ENCODE measurements around the gene CD48.

The CD48 gene

DNA sequence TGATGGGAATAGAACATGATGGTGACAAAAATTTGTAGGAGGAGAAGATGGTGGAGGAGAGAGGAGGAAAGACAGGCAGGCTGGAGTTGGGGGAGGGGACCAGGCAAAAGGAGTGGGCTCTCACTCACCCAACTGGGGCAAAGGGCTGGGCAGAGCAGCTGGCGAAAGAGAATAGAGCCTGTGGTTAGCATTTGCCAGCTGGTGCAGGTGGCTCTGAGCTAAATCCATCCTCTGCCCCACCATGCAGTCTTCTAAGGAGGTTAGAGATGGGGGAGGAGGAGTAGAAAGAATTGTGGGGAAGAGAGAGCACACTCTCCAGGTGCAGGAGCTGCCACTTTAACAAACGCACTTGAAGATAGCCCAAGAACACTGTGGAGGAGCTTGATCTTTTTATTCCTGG, 37.2 kb downstream of the CD48 start:
- no peaks in the 10 kb centered on the region; the same call in 1 of the 2 replicates for H3K36me3 ChIP-seq (ENCODE audit: insufficient read depth, low read length)
- H3K9ac ChIP-seq (ENCODE audit: low read depth, low read length, poor library complexity, severe bottlenecking) = no peak overlapping the region
- TF ChIP-seq EZH2phosphoT487 (IDR thresholded peaks at IDR 0.05; ENCODE audit: borderline replicate concordance) = no peak
- TF ChIP-seq, protein P1, sequence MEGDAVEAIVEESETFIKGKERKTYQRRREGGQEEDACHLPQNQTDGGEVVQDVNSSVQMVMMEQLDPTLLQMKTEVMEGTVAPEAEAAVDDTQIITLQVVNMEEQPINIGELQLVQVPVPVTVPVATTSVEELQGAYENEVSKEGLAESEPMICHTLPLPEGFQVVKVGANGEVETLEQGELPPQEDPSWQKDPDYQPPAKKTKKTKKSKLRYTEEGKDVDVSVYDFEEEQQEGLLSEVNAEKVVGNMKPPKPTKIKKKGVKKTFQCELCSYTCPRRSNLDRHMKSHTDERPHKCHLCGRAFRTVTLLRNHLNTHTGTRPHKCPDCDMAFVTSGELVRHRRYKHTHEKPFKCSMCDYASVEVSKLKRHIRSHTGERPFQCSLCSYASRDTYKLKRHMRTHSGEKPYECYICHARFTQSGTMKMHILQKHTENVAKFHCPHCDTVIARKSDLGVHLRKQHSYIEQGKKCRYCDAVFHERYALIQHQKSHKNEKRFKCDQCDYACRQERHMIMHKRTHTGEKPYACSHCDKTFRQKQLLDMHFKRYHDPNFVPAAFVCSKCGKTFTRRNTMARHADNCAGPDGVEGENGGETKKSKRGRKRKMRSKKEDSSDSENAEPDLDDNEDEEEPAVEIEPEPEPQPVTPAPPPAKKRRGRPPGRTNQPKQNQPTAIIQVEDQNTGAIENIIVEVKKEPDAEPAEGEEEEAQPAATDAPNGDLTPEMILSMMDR (conservative IDR thresholded peaks at IDR 0.05; ENCODE audit: low read length) = no peak
- no peak overlapping the region for H2AFZ ChIP-seq (ENCODE audit: low read length)
- no peaks in the 10 kb centered on the region for H3F3A ChIP-seq (ENCODE audit: low read depth)
- no peaks in the 10 kb centered on the region for H3K27me3 ChIP-seq (ENCODE audit: insufficient read depth, low read length, poor library complexity, severe bottlenecking)
- H4K20me1 ChIP-seq (ENCODE audit: insufficient read depth, low read length, poor library complexity, severe bottlenecking) = no peaks in the 10 kb centered on the region
- peak overlapping the region; percentile 39 for H3K4me2 ChIP-seq (ENCODE audit: low read depth, low read length, poor library complexity, severe bottlenecking)
- H3K4me1 ChIP-seq (ENCODE audit: insufficient read depth, low read length, poor library complexity, severe bottlenecking) = peaks cover 24% of the 10 kb centered on the region
- no peaks in the 10 kb centered on the region for H3K9me2 ChIP-seq (replicated peaks; ENCODE audit: low read depth, low read length)
- no peak overlapping the region for H3K4me3 ChIP-seq (ENCODE audit: low read length, poor library complexity, severe bottlenecking)
- H3K9me3 ChIP-seq (ENCODE audit: insufficient read depth, low read depth, low read length) = no peaks in the 10 kb centered on the region
- no peaks in the 10 kb centered on the region for H3K79me2 ChIP-seq (ENCODE audit: insufficient read depth, low read length)

DNA sequence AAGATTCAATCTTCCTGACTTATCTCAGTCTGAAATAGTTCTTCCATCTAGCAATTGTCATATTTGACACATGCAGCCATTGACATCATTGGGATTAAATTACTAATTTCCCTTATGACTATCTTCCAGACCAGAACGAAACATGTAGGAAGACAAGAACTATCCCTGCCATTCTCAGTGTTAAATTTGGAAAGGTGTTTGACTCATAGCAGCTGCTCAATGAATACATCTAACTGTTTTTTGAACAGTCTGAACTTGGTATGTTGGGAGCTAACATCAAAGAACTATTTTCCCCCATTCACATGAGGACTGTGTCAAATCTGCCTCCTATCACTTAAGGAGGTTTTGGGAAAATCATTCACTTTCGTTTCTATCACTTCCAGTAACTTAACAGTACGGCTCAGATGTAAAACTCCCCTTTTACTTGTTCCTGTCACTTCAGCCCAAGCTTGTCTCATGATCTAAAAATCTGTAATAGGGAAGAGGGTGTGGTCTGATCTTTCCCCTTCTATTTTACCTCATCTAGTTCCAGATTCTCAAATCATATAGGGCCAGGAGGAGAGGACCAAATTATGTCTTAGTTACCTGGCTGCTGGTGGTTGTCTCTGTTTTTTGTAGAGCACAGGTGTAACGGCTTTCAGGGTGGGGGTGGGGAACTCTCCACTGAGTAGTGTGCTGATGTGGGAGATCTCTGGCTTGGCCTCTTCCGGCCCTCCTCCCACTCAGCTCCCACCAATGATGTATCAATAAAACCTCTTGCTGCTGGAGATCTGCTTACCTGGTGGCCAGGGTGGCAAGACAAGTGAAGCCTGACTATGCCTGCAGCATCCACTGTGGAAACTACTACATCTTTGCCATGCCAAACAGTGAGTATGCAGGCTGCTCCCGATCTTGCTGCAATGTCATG, 38.6 kb downstream of the CD48 start:
- peaks cover 24% of the 10 kb centered on the region for H3K4me1 ChIP-seq (ENCODE audit: insufficient read depth, low read length, poor library complexity, severe bottlenecking)
- H3K9me3 ChIP-seq (ENCODE audit: insufficient read depth, low read depth, low read length) = no peaks in the 10 kb centered on the region
- H3F3A ChIP-seq (ENCODE audit: low read depth) = no peaks in the 10 kb centered on the region
- H3K9me2 ChIP-seq (replicated peaks; ENCODE audit: low read depth, low read length) = no peaks in the 10 kb centered on the region
- H3K79me2 ChIP-seq (ENCODE audit: insufficient read depth, low read length) = no peaks in the 10 kb centered on the region
- no peak overlapping the region for H3K9ac ChIP-seq (ENCODE audit: low read depth, low read length, poor library complexity, severe bottlenecking)
- TF ChIP-seq EZH2phosphoT487 (IDR thresholded peaks at IDR 0.05; ENCODE audit: borderline replicate concordance) = no peak
- TF ChIP-seq, protein P1 (conservative IDR thresholded peaks at IDR 0.05; ENCODE audit: low read length) = no peak
- no peak overlapping the region for H3K4me2 ChIP-seq (ENCODE audit: low read depth, low read length, poor library complexity, severe bottlenecking)
- H3K27me3 ChIP-seq (ENCODE audit: insufficient read depth, low read length, poor library complexity, severe bottlenecking) = no peaks in the 10 kb centered on the region
- H3K36me3 ChIP-seq (ENCODE audit: insufficient read depth, low read length) = no peaks in the 10 kb centered on the region
- H3K4me3 ChIP-seq (ENCODE audit: low read length, poor library complexity, severe bottlenecking) = no peak overlapping the region
- no peak overlapping the region for H2AFZ ChIP-seq (ENCODE audit: low read length)
- H4K20me1 ChIP-seq (ENCODE audit: insufficient read depth, low read length, poor library complexity, severe bottlenecking) = no peaks in the 10 kb centered on the region

GRCh38 chr1:160671603-160672517, 39.8 kb downstream of the CD48 start:
- no peaks in the 10 kb centered on the region for H3K27me3 ChIP-seq (ENCODE audit: insufficient read depth, low read length, poor library complexity, severe bottlenecking)
- H3F3A ChIP-seq (ENCODE audit: low read depth) = no peaks in the 10 kb centered on the region
- peaks cover 26% of the 10 kb centered on the region for H3K4me1 ChIP-seq (ENCODE audit: insufficient read depth, low read length, poor library complexity, severe bottlenecking)
- H3K9me3 ChIP-seq (ENCODE audit: insufficient read depth, low read depth, low read length) = no peaks in the 10 kb centered on the region
- no peaks in the 10 kb centered on the region for H3K36me3 ChIP-seq (ENCODE audit: insufficient read depth, low read length)
- H3K9ac ChIP-seq (ENCODE audit: low read depth, low read length, poor library complexity, severe bottlenecking) = no peak overlapping the region
- H3K9me2 ChIP-seq (replicated peaks; ENCODE audit: low read depth, low read length) = no peaks in the 10 kb centered on the region
- H2AFZ ChIP-seq (ENCODE audit: low read length) = no peak overlapping the region
- H4K20me1 ChIP-seq (ENCODE audit: insufficient read depth, low read length, poor library complexity, severe bottlenecking) = no peaks in the 10 kb centered on the region
- no peak overlapping the region for H3K4me2 ChIP-seq (ENCODE audit: low read depth, low read length, poor library complexity, severe bottlenecking)
- TF ChIP-seq, protein P1 (conservative IDR thresholded peaks at IDR 0.05; ENCODE audit: low read length) = no peak
- no peak for TF ChIP-seq EZH2phosphoT487 (IDR thresholded peaks at IDR 0.05; ENCODE audit: borderline replicate concordance)
- H3K79me2 ChIP-seq (ENCODE audit: insufficient read depth, low read length) = no peaks in the 10 kb centered on the region
- no peak overlapping the region for H3K4me3 ChIP-seq (ENCODE audit: low read length, poor library complexity, severe bottlenecking)
